Measurements from ENCODE around the gene TOMM22.
"Not testable (repeated sequence)": the region's sequence is repeated elsewhere in the genome, so short reads cannot be mapped to it uniquely, and the experiment has no call there.

TOMM22 gene

DNA sequence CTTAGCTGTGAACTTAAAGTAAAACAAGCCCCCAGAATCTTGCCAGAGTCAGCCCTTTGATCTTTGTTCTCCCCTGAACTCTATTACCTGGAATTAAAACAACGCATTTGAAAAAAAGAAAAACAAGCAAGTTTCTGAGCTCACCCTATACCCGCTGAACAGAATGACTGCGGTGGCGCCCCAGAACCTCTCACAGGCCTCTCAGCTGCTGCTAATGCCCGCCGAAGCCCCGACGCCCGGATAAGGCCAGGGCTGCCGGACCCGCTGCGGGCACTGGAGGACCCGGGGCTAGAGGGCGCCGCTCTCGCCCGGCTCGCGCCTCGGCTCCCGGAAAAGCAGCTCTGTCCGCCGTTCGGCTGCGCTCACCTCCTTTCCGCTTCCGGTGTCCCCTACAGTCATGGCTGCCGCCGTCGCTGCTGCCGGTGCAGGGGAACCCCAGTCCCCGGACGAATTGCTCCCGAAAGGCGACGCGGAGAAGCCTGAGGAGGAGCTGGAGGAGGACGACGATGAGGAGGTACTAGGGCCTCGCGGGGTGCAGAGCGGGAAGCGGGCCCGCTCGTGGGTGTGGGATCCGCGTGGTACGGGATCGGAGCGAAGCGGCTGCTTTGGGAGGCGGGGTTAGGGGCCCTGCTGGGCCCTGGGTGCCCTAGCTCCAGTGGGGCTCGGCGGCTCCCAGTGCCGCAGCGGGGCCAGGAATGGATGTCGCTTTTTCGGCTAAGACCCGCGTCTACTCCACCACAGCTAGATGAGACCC lies at the start of gene TOMM22:
Gene TOMM22 (plus strand): TSS at position 376 of the 754 bp plus-strand sequence. CDS start 22 bp downstream, at position 398.
- DNase-seq, result peak; percentile 76 to 82

DNA sequence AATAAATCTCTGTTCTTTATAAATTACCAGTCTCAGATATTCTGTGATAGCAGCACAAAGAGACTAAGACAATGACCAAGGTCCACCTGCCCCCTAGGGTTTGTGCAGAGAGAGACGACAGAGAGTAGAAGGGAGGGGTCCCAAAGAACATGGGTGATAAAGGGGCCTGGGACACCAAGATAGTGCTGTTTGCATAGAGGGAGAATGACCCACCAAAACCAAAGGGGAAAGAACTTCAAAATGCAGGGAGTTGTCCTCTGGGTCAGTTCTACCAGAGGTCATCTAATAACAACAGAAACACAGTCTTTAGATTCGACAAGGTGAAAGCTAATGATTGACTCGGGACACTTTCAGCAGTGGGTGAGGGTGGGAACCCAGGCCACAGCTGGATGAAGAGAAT lies 49.2 kb upstream of the TOMM22 start:
- no peak for DNase-seq

DNA sequence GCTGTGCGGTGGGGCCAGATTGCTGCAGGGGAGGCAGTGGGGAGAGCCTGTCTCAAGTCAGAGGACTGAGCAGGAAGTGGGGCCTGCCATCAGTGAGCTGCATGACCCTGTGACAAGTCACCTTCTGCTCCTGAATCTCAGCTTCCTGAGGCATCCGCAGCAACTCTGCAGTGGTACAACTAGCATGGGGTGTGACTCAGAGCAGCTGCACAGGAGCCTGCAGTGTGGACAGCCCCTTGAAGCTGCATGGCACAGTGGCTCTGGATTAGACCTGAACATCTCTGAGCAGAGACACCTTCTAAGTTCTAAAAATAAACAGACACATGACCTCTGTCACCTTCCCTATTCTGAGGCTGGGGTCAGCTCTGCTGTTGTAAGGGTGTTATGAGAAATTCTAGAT lies 43.5 kb upstream of the TOMM22 start:
- DNase-seq, result no peak

DNA sequence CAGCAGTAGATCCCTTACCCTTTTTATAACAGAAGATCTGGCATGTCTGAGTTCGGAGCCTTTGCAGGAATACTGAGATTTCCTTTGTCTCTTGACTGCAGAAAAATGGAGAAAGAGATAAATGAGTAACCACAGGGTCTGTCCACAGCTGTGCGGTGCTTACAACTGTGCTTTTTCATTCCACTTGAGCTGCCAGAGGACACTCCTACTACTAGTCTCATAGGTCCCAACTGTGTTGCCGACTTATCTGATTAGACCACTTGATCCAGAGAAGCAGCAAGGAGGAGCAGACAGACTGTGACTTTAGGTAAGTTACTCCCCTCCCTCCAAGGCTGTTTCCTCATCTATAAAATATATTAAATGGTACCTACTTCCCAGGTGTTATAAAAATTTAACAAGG lies 43.0 kb upstream of the TOMM22 start:
- no peak for DNase-seq

DNA sequence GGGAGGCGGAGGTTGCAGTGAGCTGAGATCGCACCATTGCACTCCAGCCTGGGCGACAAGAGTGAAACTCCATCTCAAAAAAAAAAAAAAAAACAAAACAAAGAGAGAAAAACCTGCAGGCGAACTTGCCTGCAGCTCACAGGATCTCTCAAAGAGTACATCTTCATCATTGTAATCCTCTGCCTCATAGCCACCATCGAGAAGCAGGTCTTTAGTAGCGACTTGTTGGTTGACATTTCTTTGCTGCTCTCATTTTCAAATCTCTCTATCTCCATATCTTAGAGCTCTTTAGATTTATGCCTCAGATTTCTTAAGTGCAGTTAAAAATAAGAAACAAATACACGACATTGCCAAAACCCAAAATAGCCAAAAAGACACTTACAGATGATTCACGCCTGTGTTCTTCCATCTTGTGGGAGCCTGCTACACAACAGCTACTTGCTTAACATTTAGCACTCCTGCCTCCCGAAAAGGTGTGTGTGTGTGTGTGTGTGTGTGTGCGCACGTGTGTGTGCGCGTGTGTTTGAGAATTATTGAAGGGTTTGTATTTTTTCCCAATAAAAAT lies 40.2 kb upstream of the TOMM22 start:
- no peak for DNase-seq

DNA sequence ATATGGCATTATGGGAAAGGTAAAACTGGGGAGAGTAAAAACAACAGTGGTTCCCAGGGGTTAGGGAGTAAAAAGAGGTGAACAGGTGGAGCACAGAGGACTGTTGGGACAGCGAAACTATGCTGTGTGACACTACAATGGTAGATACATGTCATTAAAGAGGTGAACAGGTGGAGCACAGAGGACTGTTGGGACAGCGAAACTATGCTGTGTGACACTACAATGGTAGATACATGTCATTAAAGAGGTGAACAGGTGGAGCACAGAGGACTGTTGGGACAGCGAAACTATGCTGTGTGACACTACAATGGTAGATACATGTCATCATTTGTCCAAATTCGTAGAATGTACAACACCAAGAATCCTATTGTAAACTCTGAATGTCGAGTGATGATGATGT lies 37.5 kb upstream of the TOMM22 start:
- not testable (repeated sequence) for DNase-seq

DNA sequence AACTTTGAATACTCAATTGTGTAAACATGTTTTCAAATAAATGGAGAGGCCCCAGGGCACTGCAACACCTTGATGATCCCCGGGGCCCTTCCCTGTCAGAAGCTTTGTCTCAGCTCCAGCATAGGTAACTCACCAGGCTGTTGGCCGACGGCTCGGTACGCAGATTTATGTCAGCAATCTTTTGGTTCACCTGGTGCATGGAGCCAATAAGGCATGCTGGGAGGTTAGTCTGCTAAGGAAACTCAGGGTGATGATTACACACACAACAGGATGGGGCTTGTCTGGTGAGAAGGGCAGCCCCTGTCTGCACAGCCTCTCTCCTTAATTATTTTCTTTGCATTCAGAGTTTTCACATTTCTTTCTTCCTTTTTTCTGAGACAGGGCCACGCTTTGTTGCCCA lies 36.3 kb upstream of the TOMM22 start:
- DNase-seq, result no peak

DNA sequence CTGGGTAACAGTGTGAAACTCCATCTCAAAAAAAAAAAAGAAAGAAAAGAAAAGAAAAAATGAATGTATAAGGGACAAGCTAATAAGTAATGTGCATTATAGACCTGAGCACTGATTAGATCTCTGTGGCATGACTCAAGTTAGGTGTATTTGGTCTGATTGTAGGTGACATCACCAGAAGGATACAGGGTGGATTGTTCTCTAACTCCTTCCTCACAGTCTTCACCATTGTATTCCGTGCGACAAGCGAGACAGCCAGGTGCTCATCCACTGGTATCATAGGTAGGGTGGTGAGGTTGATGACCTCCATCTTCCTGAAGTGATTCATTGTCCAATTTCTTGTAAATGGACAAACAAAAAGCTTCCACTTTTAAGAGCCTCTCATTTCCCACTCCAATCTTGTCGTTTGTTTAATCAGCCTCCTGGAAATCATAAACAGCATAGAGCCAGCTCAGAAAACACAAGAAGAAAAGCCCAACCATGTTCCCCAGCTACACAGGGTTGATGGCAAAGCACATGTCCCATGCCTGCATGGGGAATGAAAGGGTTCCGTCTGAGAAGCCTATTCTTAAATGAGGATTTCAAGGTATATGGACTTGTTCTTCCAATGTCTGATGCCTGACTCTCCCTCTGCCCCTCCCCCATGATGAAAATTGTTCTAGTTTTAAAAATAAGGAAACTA lies 31.8 kb upstream of the TOMM22 start:
- DNase-seq, result no peak

DNA sequence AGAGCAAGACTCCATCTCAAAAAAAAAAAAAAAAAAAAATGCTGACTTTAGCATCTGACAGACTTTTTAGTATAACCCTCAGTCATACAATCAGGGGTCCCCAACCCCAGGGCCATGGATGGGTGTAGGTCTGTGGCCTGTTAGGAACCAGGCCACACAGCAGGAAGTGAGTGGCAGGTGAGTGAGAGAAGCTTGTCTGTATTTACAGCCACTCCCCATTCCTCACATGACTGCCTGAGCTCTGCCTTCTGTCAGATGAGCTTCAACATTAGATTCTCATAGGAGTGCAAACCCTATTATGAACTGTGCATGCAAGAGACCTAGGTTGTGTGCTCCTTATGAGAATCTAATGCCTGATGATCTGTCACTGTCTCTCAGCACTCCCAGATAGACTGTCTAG lies 28.9 kb upstream of the TOMM22 start:
- DNase-seq, result no peak

DNA sequence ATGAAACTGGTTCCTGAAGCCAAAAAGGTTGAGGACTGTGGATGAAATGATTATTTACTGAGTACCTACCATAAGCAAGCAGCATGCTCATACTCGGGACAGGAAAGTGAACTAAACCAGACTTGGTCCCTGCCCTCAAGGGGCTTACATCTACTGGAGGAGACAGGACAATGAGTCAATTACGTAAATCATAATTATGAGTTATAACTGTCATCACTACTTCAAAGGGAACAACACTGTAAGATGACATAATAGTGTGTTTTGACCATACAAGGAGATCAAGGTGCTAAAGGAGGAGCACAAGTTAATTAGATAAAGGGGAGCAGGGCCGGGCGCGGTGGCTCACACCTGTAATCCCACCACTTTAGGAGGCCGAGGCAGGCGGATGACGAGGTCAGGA lies 28.0 kb upstream of the TOMM22 start:
- no peak for DNase-seq

DNA sequence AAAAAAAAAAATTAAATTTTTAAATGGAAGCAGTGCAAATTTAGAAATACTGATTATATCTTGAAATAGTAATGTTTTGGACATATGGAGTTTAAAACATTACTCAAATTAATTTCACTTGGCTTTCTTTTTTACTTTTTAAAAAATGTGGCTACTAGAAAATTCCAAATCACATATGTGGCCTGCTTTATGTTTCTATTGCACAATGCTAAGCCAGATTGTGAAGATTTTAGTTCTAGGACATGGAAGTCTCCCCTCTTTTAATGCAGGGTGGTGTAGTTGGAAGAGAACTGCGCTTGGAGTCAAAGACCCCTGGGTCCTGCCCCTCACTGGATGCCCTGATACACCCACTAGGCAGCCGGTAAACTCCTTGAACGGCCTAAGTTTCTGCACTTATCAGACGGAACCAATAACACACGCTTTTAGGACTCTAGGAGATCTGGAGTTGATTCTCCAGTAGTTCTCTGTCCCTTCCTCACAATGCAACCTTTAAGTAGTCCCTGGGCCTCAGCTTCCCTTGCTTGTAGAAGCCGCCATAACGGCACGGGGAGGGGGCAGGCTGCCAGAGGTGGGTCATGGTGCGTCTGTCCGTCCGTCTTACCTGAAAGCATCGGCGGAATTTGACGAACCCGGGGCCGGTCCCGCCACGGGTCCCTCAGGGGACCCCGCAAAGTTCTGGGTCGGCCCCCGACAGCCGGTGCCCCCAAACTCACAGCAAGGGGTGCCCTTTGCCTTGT lies 26.1 kb upstream of the TOMM22 start:
- DNase-seq, result peak in 1 of 2 donors; percentile 3

DNA sequence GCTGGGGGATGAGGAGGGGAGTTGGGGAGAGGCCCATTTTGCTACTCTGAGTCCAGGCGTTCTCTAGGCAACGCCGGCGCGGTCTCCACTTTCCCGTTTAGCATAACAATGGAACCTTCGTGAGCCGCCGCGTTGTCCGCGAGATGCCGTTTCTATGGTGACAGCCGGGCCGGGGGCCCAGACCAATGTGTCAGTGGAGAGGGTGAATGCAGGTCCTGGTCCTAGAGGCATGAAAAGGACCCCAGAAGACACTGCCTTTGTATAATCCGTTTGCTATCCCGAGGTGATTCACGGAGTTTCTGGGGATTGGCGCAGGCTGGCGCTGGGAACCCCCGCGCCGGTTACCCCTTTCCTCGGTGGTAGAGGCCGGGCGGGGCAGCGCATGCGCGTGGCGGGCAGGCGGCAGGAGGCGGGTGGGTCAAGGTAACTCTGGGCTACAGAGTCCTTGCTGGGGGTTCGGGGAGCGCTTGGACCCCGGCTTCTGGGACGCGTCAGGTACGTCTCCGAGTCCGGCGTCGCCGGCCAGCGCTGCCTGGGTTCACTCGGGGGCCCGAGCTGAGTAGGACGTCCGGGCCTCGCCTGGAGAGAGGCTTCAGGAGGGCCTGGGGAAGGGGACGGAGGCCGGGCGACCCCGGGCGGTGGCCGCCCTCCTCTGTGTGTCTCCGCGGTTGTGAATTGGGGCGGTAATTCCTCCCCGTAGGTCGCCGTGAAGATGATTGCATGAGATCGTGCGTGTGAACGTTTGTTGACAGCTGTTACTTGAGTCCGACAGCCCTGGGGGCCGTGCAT lies 25.3 kb upstream of the TOMM22 start, which contains the start of the genes CBY1 and FAM227A:
Gene CBY1 (plus strand): TSS at position 383 of the 789 bp plus-strand sequence. CDS start 11,417 bp downstream, outside the sequence.
Gene FAM227A (minus strand): TSS at position 137 of the 789 bp plus-strand sequence. CDS start 6,224 bp downstream, outside the sequence.
- peak; percentile 82 for DNase-seq

DNA sequence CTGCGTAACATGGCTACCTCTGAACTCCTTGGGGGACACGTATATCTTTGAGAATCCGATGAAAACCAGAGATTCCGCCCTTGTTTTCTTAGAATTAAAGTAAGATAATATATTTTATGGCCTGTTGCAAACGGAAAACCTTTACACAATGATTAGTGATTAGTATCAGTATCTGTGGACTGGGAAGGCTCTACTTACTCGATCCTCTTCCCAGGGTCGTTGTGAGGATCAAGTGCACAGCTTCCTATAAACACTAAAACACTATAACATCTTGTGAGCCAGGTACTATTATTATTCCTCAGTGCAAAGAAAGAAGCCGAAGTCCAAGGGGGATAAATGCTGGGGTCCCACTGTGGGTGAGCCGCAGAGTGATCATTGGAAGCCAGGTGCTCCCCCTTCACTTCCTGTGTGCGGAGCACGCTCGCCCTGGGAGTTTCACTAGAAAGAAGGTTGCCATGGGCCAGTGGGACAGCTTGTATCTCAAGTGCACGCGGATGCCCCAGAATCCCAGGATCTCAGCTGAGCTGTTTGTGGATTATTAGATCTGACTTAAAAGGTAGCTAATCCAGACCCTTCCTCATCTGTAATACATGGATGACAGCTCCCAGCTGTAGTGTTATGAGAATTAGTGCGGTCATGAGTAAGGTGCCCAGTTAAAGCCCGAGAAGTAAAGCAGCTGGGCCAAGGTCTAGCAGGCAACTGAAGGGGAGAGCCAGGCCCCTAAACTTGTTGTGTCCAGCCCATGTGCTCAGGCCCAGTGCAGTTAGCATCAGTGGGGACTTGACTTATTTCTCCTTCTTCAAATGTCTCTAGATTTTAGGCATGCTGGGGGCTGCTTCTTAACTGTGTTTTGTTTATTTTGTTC lies 24.5 kb upstream of the TOMM22 start:
- DNase-seq, result peak; percentile 7 to 32

DNA sequence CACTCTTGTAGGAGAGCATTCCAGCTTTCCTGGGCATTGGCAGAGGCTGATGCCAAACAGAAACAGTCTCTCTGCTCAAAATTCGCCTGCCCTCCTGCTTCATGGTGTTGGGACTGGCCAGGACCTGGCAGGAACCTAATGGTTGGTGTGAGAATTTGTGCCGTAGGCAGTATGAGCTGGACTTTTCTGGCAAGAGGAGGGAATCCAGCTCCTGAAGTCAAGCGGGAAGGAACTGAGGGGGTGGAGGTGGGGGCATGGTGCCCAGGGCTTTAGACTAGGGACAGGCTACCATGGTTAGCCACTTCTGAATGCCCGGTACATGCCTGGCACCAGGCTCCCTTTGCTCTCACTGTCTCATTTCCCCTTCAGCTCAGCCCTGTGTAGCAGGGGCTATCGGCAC lies 6.9 kb upstream of the TOMM22 start:
- no peak for DNase-seq

DNA sequence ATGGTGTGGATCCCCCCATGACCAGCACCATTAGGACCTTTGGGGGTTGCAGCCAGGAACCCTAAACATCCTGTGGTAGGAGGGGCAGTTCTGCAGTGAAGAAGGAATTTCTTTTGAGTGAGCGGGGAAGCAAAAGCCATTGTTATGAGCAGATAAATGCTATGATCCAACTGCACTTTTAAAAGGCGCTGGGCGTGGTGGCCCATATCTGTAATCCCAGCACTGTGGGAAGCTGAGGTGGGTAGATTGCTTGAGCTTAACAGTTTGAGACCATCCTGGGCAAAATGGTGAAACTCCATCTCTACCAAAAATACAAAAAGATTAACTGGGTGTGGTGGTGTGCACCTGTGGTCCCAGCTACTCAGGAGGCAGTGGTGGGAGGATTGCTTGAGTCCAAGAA lies 5.9 kb upstream of the TOMM22 start:
- no peak for DNase-seq

DNA sequence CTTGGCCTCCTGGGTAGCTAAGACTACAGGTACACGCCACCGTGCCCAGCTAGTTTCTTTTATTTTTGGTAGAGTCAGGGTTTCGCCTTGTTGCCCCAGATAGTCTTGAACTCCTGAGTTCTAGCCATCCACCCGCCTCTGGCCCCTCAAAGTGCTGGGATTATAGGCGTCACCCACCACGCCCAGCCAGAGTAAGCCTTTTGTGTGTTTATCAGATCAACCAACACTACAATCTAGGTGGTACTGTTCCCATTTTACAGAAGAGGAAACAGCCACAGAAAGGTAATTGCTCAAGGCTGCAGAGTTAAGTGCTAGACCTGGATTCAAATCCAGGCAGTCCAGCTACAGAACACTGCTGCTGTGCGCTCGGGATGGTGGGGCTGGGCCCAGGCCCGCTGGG lies 3.1 kb downstream of the TOMM22 start:
- DNase-seq, result no peak

DNA sequence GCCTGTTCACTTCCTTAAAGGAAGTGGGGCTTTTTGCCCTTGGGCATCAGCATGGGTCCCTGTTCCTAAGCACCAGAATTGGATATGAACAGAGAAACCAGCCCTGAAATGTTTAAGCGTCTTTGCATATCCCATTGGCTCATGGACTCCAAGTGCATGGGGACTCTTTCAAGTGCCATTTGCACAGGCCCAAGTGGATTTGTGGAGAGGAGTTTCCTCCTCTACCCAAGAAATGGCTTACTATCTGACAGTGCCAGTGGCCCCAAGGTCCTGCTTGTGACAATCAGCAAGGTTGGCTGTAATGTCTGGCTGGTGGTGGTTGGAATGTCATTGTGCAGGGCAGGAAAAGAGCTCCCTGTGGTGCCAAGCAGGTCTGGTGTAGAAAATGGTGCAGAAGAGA lies 4.0 kb downstream of the TOMM22 start:
- DNase-seq, result no peak

DNA sequence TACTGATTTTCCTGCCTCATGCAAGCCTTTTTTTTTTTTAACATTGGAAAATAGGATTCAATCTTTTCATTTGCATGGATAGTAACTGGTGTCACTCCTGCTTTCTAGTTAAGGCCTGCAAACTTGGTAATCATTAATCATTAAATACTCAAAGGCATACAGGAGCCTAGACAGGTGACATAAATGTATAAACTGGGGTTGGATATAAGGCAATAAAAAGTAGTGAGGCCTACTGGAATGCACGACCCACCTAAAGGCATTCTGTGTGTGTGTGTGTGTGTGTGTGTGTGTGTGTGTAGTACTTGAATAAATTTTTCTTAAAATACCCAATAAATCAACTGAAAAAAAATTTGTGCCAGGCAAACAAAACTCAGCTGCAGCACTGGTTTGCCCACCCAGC lies 7.9 kb downstream of the TOMM22 start:
- no peak for DNase-seq

DNA sequence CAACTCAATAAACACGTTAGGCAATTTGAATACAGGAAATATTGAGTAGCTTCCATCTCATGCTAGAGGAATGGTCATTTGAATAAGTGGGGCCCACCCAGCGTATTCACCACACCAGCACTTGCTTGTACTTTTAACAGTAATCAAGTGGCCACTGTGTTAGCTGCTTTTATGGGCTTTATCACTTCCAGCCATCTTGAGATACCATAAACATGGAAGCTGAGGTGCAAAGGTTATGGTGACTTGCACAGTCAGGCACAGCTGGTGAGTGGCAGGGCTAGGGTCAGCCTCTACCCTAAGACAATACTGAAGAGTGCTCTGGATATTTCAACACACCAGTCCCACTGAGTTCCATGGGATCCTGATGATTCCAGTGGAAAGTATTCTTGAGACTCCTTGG lies 12.3 kb downstream of the TOMM22 start:
- DNase-seq, result no peak

DNA sequence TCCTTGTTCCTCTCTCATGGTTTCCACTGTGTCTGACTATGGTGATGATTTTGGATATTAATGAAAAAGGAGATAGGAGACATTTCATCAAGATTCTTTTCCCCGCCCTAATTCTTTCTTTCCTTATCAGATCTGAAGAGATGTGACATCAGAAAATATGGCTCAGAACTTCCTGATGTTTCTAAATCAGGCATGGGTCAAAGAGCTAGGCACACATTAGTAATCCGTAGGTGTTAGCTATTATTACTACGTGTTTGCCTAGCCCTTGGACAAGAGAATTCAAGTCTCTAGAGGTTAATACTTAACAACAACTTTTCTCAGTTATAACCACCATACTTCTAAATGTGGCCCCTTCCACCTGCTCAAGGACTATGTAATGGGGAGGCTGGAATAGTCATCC lies 13.2 kb downstream of the TOMM22 start:
- no peak for DNase-seq
